H54 (cell line): Measurements from ENCODE around the gene CBFB.

Experiments used
- DNase-seq: peaks from one replicate; pipeline ENCODE4 v3.0.0; 2011; ENCODE audit warnings: low spot score, mixed read lengths; ENCODE audit not compliant: insufficient read length
- FAIRE-seq: peaks from 3 replicates; lab custom pipeline; 2011; peaks lifted over from hg19 to GRCh38; lab: Jason Lieb, UNC
- POLR2A ChIP-seq: IDR thresholded peaks from 2 replicates; pipeline ENCODE4 v1.6.1; 2011; ENCODE audit warnings: low read depth, mild to moderate bottlenecking, low read length

CBFB gene

DNA sequence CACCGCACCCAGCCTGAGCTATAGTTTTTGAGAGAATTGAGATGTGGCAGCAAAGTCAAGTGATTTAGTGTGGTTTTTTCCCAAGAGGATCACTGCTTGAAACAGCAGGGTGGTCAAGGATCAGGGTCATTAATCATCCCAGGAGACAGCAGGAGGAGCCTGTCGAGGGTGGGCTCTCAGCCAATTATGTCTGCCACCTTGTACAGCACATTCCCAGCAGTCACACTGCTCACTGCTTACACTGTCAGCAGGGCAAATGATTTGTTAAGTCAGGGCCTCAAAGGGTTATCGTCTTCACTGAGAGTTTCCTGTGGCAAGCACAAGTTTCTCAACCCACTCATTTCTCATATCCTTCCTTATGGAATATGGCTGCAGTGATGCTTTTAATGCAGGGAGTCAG, 108.7 kb downstream of the CBFB start:
- FAIRE-seq, result no peak
- no peak for DNase-seq
- TF ChIP-seq POLR2A, result no peak

DNA sequence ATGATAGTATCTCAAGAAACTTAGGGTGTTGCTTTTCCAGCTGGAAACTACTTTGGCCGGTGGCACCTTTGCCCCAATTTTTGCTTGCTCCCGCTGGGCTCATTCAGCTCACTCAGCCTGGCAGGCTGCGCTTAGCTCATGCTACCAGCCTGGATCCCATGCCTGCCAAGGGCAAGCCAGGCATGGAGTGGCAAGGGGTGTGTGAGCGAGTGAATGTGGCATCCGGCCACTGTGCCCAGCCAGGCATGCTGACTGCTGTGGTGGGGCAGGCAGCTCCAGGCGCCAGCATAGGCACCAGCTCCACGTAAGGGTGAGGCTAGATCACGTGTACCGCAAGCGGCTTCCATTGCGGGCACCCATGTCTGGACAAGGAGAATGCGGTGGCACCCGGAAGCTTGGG, 112.4 kb downstream of the CBFB start:
- FAIRE-seq (no peak), DNase-seq (no peak)
- TF ChIP-seq POLR2A, result no peak

DNA sequence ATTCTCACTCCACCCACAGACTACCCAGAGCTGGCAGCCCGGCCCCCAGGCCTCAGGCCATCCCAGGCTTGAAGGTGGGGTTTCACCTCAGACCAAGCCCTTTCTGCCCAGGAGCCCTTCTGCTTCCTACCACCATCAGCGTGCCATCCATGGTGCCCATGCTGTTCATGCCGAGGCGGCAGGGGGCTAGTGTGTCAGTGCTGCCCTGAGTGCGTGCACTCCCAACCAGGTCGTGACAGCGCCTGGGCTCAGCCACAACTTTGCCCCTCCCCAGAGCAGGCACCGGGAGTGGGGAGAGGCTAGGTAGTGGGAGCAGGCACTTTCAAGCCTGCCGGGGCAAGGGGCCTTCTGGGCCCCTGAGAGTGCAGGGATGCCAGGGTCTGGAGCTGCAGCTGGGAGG, 113.4 kb downstream of the CBFB start:
- TF ChIP-seq POLR2A, result no peak
- FAIRE-seq (no peak), DNase-seq (no peak)

DNA sequence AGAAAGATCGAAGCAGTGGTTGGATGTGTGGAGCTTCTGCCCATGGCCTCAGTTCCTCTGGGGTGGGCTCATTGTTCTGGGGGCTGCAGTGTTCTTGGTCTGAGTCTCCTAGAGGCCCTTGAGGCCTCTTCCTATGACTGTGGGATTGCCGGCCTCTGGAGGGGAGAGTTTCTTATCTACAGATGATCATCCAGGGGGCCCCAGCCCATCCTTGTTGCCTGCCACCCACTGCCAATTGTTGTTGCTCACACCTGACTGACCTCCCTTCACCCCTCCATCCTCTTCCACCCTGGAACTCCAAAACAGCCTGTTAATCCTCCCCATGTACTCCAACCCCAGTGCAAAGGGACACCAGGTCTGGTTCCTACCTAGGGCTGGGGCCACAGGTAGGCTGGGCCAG, 116.0 kb downstream of the CBFB start:
- FAIRE-seq (no peak), DNase-seq (no peak)
- no peak for TF ChIP-seq POLR2A

DNA sequence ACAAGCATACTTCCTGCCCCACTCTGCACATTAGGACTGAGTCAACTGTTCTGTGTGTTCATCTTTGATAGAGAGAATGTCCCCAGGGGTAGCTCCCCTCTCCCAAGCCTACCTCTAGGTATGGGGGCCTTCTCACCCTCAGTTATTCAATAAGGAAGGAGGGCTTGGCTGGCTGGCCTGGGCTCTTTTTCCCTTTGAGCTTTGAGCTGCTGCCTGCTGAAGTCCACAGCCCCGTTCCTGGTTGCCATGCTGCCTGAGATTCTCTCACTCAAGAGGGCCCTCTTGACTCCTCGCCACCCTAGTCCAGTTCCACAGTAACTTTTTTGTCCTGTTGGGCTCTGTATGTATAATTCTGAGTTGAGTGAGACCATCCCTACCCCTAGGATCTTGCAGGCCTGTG, 116.8 kb downstream of the CBFB start:
- TF ChIP-seq POLR2A, result no peak
- no peak for FAIRE-seq
- DNase-seq, result no peak

DNA sequence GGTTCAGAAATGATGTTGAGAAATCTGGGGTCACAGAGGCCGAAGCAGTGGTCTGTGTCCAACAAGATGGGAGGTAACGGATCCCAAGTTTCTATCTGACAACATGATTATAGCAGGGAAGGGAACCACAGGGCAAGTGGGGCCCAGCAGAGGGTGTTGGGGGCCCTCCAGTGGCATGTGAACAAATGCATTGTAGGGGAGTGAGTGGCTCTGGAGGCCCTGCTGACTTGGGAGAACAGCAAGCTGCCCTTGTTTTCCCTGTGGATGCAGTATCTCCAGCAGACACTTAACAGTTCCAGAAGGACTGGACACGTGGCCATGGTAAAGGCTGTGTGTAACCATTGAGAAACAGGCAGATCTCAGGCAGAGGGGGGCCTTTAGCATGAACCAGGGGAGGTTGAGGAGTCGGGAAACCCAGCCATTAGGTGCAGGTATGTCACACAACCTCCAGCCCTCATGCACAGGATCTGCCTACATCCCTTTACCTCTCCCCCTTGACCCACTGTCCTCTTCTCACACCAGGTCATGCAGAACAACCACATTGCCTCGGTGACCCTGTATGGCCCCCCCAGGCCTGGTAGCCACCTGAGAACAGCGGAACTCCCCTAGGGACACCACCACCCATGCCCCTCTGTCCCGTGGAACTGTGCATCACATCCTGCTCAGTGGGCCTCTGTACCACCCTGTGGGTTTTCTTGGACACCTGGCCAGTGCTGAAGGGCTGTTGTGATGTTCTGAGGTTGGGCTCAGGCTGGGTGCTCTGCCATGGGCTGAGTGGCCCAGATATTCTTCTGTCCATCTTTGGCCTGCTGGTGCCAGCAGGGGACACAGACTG, 117.8 kb downstream of the CBFB start:
- TF ChIP-seq POLR2A, result no peak
- DNase-seq, result no peak
- FAIRE-seq, result no peak

DNA sequence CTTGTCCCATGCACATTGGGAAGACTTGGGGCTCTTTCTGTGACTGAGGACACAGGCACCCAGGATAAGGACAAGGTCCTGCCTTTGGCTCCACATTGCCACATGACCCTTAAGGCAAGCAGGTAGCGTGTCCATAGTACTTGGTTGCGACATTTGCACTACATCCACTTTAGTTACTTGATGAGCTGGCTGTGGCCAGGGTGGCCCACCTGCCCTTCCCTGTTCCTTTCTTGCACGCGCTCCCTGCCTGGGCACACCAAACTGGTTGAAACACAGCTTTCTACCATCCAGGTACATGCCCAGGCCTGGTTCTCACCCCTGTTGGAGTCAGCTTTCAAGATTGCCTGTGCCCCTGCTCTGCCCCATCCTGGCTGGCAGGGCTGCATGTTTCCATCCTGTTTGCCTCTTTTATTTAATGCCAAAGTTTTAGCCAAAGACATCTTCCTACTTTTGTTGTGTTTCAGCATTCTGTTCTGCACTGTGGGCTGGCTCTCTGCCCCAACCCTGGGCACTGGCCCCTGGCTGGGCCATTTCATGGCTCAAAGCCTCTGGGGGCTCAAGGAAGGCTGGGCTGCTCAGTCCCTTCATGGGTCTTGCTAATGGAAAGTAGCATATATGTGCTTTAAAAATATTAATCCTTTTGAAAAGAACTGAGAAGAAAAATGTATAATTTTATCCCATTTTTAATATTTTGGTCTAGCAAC, 118.6 kb downstream of the CBFB start:
- no peak for TF ChIP-seq POLR2A
- FAIRE-seq (no peak), DNase-seq (no peak)

DNA sequence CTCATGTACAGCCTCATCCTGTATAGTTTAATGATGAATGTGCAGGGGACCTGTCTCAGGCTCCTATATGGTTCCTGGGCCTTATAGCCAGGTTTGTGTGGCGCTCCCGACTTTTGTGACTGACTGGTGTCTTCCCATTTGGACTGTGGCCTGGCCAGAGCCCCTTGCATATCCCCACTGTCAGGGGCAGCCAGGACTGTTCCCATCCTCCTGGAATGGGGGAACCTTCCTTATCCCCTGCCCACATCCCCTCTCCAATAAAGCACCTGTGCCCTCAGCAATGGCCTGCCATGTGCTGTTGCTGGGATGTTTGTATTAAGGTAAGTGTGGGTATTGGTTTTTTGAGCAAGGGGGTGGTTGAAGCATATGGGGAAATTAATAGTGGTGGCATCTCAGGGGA, 119.3 kb downstream of the CBFB start:
- no peak for DNase-seq
- no peak for TF ChIP-seq POLR2A
- FAIRE-seq, result no peak

DNA sequence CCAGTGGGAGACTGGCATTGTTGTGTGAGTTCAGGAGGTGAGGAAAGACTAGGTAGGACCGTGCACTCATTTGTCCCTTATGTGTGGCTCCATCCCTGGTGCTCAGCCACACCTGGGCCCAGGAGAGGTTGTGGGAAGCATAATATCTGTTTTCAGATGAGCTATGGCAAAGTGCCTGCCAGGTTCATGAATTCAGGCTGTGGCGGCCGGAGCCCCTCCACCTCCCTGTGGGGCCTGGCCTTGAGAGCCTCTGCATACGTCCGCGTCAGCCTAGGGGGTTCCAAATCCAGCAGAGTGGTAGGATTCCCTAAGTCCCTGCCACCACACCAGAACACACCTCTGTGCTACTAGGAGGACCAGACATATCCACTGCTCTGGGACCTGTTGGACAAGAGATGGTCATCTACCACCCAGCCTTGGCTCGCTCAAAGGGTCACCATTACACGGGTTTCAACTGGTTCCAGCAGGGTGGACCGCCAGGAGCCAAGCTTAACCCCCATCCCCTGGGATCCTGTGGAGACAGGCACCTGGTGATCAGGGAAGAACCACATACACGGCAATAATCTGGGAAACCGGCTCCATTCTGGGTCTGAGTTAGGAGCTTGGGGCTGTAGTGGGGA, 119.8 kb downstream of the CBFB start:
- DNase-seq, result no peak
- TF ChIP-seq POLR2A, result no peak
- FAIRE-seq, result no peak

DNA sequence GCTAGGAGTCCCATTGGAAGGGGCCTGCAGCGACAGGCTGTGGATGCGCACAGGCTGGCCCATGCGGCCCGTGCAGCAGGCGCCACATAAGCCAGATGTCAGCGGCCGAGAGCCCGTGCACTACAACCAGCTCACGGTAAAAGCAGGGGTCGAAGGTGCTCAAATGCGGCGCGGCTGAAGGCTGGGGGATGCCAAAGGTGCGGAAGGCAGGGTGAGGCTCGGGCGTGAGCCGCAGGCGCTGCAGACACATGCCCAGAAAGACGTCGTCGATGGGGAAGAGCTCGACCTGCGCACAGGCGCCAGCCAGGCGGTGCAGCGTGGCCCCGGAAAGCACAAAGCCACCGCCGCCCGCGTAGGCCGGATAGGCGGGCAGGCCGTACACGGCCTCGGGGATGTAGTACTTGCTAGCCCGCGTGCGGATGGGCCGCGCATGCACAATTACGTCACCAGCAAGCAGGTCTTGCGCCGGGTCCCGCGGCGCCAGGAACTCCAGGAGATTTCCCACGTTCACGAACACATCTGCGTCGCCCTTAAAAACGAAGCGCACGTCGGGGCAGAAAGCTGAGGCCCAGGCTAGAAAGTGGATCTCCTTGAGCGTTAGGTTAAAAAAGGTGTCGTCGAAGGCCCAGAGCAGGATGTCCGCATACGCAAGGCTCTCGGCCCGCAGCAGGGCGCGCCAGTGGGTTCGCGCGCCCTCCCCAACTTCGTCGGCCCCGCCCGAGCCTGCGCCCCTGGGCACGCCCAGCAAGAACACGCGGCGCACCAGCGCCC, 120.5 kb downstream of the CBFB start:
- no peak for DNase-seq
- FAIRE-seq, result no peak

DNA sequence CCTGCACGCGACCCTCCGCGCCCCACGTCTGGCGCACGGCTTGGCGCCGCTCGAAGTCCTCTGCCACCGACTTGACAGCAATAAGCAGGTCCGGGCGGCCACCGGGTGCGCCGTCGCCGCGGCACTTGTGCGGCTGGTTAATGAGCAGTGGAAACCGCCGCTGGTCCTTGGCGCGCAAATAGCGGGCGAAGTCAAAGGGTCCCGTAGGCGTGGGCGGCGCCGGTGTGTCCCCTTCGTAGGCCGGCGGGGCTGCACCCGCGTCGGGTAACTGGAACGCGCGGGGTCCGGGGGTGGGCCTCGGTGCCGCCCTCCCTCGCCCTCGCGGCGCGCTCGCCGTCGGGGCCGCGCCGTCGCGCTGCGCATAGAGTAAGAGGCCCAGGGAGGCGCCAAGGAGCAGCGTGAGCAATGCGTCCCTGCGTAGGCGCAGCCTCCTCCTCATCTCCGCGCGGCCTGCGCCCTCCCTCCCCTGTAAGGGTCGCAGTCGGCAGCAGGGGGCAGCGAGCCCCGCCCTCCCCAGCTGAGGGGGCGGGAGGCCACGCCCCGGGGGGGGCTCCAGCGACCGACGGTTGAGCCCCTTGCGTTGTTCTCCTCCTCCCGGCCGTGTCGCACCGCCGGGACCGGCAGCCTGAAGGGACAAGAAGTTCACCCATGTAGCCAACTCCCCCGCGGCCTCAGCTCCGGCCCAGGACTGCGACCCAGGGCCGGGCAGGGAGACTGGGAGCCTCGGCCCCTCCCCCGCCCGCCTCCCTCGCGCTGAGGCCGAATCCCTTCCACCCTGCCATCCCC, 121.3 kb downstream of the CBFB start:
- FAIRE-seq, result no peak
- no peak; the same call in 1 of the 2 replicates for TF ChIP-seq POLR2A
- DNase-seq, result peak; percentile 71

More for the DNA sequence above, 120.5 kb downstream of the CBFB start:
- TF ChIP-seq POLR2A, result no peak
